ENCODE results near the gene CTNNA1.

CTNNA1 gene

GRCh38 chr5:138849882-138850281 is 96.7 kb downstream of the CTNNA1 start:
- no peak for DNase-seq (ENCODE audit: low read depth in 2 of 3, low spot score in 2 of 3)

GRCh38 chr5:138850865-138851435 is 97.7 kb downstream of the CTNNA1 start:
- DNase-seq (ENCODE audit: low read depth in 2 of 3, low spot score in 2 of 3): no peak

- DNase-seq (ENCODE audit: low read depth in 2 of 3, low spot score in 2 of 3): no peak
Measured at GRCh38 chr5:138853132-138853531, 99.9 kb downstream of the CTNNA1 start.

- no peak for DNase-seq (ENCODE audit: low read depth in 2 of 3, low spot score in 2 of 3)
Measured at GRCh38 chr5:138867011-138867410, 113.8 kb downstream of the CTNNA1 start.

GRCh38 chr5:138869038-138869437 is 115.8 kb downstream of the CTNNA1 start:
- no peak for DNase-seq (ENCODE audit: low read depth in 2 of 3, low spot score in 2 of 3)

GRCh38 chr5:138869763-138870500 is 116.7 kb downstream of the CTNNA1 start:
- DNase-seq (ENCODE audit: low read depth in 2 of 3, low spot score in 2 of 3): no peak

- DNase-seq (ENCODE audit: low read depth in 2 of 3, low spot score in 2 of 3): no peak
Measured at GRCh38 chr5:138870611-138871010, 117.4 kb downstream of the CTNNA1 start.

GRCh38 chr5:138872841-138873465 is 119.7 kb downstream of the CTNNA1 start:
- DNase-seq (ENCODE audit: low read depth in 2 of 3, low spot score in 2 of 3): no peak

GRCh38 chr5:138873466-138874221 is 120.4 kb downstream of the CTNNA1 start:
- no peak for DNase-seq (ENCODE audit: low read depth in 2 of 3, low spot score in 2 of 3)

GRCh38 chr5:138874241-138874640 is 121.0 kb downstream of the CTNNA1 start:
- DNase-seq (ENCODE audit: low read depth in 2 of 3, low spot score in 2 of 3): no peak

GRCh38 chr5:138874771-138875551 is 121.7 kb downstream of the CTNNA1 start, which contains the start of gene LRRTM2:
TSS of gene LRRTM2 (minus strand) at chr5:138875335. CDS start at chr5:138874911, 424 bp downstream.
- DNase-seq (ENCODE audit: low read depth in 2 of 3, low spot score in 2 of 3): no peak

- no peak for DNase-seq (ENCODE audit: low read depth in 2 of 3, low spot score in 2 of 3)
Measured at GRCh38 chr5:138875552-138875875, 122.3 kb downstream of the CTNNA1 start.

GRCh38 chr5:138875946-138876345 is 122.7 kb downstream of the CTNNA1 start:
- DNase-seq (ENCODE audit: low read depth in 2 of 3, low spot score in 2 of 3): no peak

GRCh38 chr5:138876811-138877210 is 123.6 kb downstream of the CTNNA1 start:
- no peak for DNase-seq (ENCODE audit: low read depth in 2 of 3, low spot score in 2 of 3)

GRCh38 chr5:138878437-138879235 is 125.4 kb downstream of the CTNNA1 start:
- DNase-seq (ENCODE audit: low read depth in 2 of 3, low spot score in 2 of 3): no peak

- no peak for DNase-seq (ENCODE audit: low read depth in 2 of 3, low spot score in 2 of 3)
Measured at GRCh38 chr5:138883211-138883610, 130.0 kb downstream of the CTNNA1 start.

GRCh38 chr5:138884094-138884493 is 130.9 kb downstream of the CTNNA1 start:
- no peak for DNase-seq (ENCODE audit: low read depth in 2 of 3, low spot score in 2 of 3)

- no peak for DNase-seq (ENCODE audit: low read depth in 2 of 3, low spot score in 2 of 3)
Measured at GRCh38 chr5:138884554-138884953, 131.3 kb downstream of the CTNNA1 start.

GRCh38 chr5:138889994-138890393 is 136.8 kb downstream of the CTNNA1 start:
- no peak for DNase-seq (ENCODE audit: low read depth in 2 of 3, low spot score in 2 of 3)

- DNase-seq (ENCODE audit: low read depth in 2 of 3, low spot score in 2 of 3): no peak
Measured at GRCh38 chr5:138890644-138891043, 137.4 kb downstream of the CTNNA1 start.
